ENCODE results near the gene SEPTIN10. TPM values are rescaled to one million over a fixed set of nuclear protein-coding genes. Genes with fewer than 3 reads are reported as not detected.

The SEPTIN10 gene
- total RNA-seq, 4 donors from 2014 or later, result 39.6 to 151 (median 106) TPM

- in situ Hi-C loops (cut with MboI; ENCODE audit: low pct_ligation_motif_present in 1 of 4, low pct_unique_long_range_greater_than_20kb in 1 of 4, low sequenced_read_pairs in 3 of 4) (no loop called here), intact Hi-C loops (cut with DNase I; ENCODE audit: low total_unique reads) (no loop called here)
- TF ChIP-seq POLR2AphosphoS5 (IDR thresholded peaks at IDR 0.05), result peak in 1 of 3 donors; percentile 34
- TF ChIP-seq EP300 (IDR thresholded peaks at IDR 0.05; ENCODE audit: low read depth), result no peak
- no peaks in the 10 kb centered on the region for H3K36me3 ChIP-seq
- H3K4me1 ChIP-seq, result peaks cover 6 to 27% (median 17%) of the 10 kb centered on the region in 4 donors
- peak overlapping the region in 3 of 4 donors; percentile 7 to 73 (median 30) for H3K27ac ChIP-seq
- WGBS, 2 donors (ENCODE audit: low coverage in 1 of 2), result 27 to 40% methylated on average over 2 to 5 of the region's 5 CpGs
- H3K27me3 ChIP-seq, result no peaks in the 10 kb centered on the region
- H3K9me3 ChIP-seq, result no peaks in the 10 kb centered on the region
- no peak overlapping the region for H3K4me3 ChIP-seq
- DNase-seq, result peak; percentile 59
These were observed 114.2 kb downstream of the SEPTIN10 start for GRCh38 chr2:109499566-109499965.

- H3K9me3 ChIP-seq, result no peaks in the 10 kb centered on the region
- H3K27ac ChIP-seq, result peak overlapping the region in 2 of 4 donors; percentile 30 to 73
- no peak for DNase-seq
- no peak overlapping the region for H3K4me3 ChIP-seq
- no peaks in the 10 kb centered on the region for H3K36me3 ChIP-seq
- H3K4me1 ChIP-seq, result peaks cover 6 to 32% (median 22%) of the 10 kb centered on the region in 4 donors
- intact Hi-C loops (cut with DNase I; ENCODE audit: low total_unique reads), result loop anchor here (1.0 kb wide), 1 partner anchor 32 kb away; no protein-coding TSS in a partner anchor
- WGBS, 2 donors (ENCODE audit: low coverage in 1 of 2), result 79% methylated on average over 15 of the region's 15 CpGs; no CpG with 5 or more reads in 1 of the 2 donors
- TF ChIP-seq CTCF (IDR thresholded peaks at IDR 0.05), result no peak
- H3K27me3 ChIP-seq, result no peaks in the 10 kb centered on the region
- in situ Hi-C loops (cut with MboI; ENCODE audit: low pct_ligation_motif_present in 1 of 4, low pct_unique_long_range_greater_than_20kb in 1 of 4, low sequenced_read_pairs in 3 of 4), result no loop called here
These were observed 114.9 kb downstream of the SEPTIN10 start for GRCh38 chr2:109498906-109499305.

- 47 to 100% methylated on average over 1 to 18 of the region's 19 CpGs for WGBS, 2 donors (ENCODE audit: low coverage in 1 of 2)
- intact Hi-C loops (cut with DNase I; ENCODE audit: low total_unique reads) (loop anchor here (1.0 kb wide), 1 partner anchor 31 kb away; no protein-coding TSS in a partner anchor), in situ Hi-C loops (cut with MboI; ENCODE audit: low pct_ligation_motif_present in 1 of 4, low pct_unique_long_range_greater_than_20kb in 1 of 4, low sequenced_read_pairs in 3 of 4) (no loop called here)
- Histone ChIP-seq H3K27ac (peak overlapping the region in 2 of 4 donors; percentile 30 to 73), H3K4me3 (no peak overlapping the region), H3K4me1 (peaks cover 6 to 32% (median 22%) of the 10 kb centered on the region in 4 donors), H3K27me3 (no peaks in the 10 kb centered on the region), H3K9me3 (no peaks in the 10 kb centered on the region), H3K36me3 (no peaks in the 10 kb centered on the region)
- no peak for DNase-seq
- no peak for TF ChIP-seq POLR2A (IDR thresholded peaks at IDR 0.05)
- TF ChIP-seq EP300 (IDR thresholded peaks at IDR 0.05; ENCODE audit: low read depth), result no peak
- TF ChIP-seq CTCF (IDR thresholded peaks at IDR 0.05), result no peak
- no peak for TF ChIP-seq POLR2AphosphoS5 (IDR thresholded peaks at IDR 0.05)
These were observed 115.6 kb downstream of the SEPTIN10 start for GRCh38 chr2:109497911-109498870.

GRCh38 chr2:109497463-109497862 lies 116.3 kb downstream of the SEPTIN10 start:
- peaks cover 6 to 32% (median 22%) of the 10 kb centered on the region in 4 donors for H3K4me1 ChIP-seq
- H3K4me3 ChIP-seq, result no peak overlapping the region
- H3K27ac ChIP-seq, result peak overlapping the region in 2 of 4 donors; percentile 9 to 73
- in situ Hi-C loops (cut with MboI; ENCODE audit: low pct_ligation_motif_present in 1 of 4, low pct_unique_long_range_greater_than_20kb in 1 of 4, low sequenced_read_pairs in 3 of 4) (no loop called here), intact Hi-C loops (cut with DNase I; ENCODE audit: low total_unique reads) (no loop called here)
- WGBS, 2 donors (ENCODE audit: low coverage in 1 of 2), result 54 to 60% methylated on average over 2 to 8 of the region's 8 CpGs
- no peak for DNase-seq
- TF ChIP-seq CTCF (IDR thresholded peaks at IDR 0.05) (no peak), EP300 (IDR thresholded peaks at IDR 0.05; ENCODE audit: low read depth) (no peak), POLR2AphosphoS5 (IDR thresholded peaks at IDR 0.05) (no peak), POLR2A (IDR thresholded peaks at IDR 0.05) (no peak)
- no peaks in the 10 kb centered on the region for H3K9me3 ChIP-seq
- no peaks in the 10 kb centered on the region for H3K27me3 ChIP-seq
- no peaks in the 10 kb centered on the region for H3K36me3 ChIP-seq
